OCI-LY3 (cell line): ENCODE results near the gene TTLL11.

Experiments
- CTCF ChIP-seq: fragments of 200-600, 300-600 bp; sonication (generic); IDR thresholded peaks from 2 replicates; pipeline ENCODE4 v1.5.1; 2014; ENCODE audit warnings: antibody characterized with exemption, low read length, low read depth
- EZH2phosphoT487 ChIP-seq: fragments of 200-600 bp; shearing (Covaris generic); IDR thresholded peaks from 2 replicates; pipeline ENCODE4 v1.6.1; 2018; ENCODE audit warnings: antibody characterized with exemption, mixed run types, low read depth

- no peak for TF ChIP-seq CTCF
- TF ChIP-seq EZH2phosphoT487: no peak
Measured at GRCh38 chr9:122008559-122008958, 84.5 kb downstream of the TTLL11 start.
